SKM-1 (cell line): Measurements from ENCODE around the gene GALNT7.
A peak's percentile ranks its signal among the peaks of the same experiment; 100 is the strongest.
"Not testable (repeated sequence)": the region's sequence is repeated elsewhere in the genome, so short reads cannot be mapped to it uniquely, and the experiment has no call there.

Source experiments
- DNase-seq: peaks from one replicate; lab custom pipeline; 2025; ENCODE audit not compliant: unreplicated experiment; lab: John Stamatoyannopoulos, UW

Gene GALNT7

GRCh38 chr4:173165706-173166105 is 2.9 kb upstream of the GALNT7 start:
- DNase-seq = no peak

- no peak for DNase-seq
These were observed 2.1 kb upstream of the GALNT7 start for GRCh38 chr4:173166491-173166890.

GRCh38 chr4:173167758-173168395 is 734 bp upstream of the GALNT7 start:
- peak; percentile 26 for DNase-seq

- DNase-seq = no peak
These were observed 492 bp downstream of the GALNT7 start for GRCh38 chr4:173169178-173169427.

GRCh38 chr4:173169428-173170181 is 994 bp downstream of the GALNT7 start:
- peak; percentile 48 for DNase-seq

GRCh38 chr4:173170182-173170778 is 1.7 kb downstream of the GALNT7 start:
- no peak for DNase-seq

- DNase-seq = no peak
These were observed 2.5 kb downstream of the GALNT7 start for GRCh38 chr4:173171098-173171497.

- DNase-seq = peak; percentile 28
These were observed 3.4 kb downstream of the GALNT7 start for GRCh38 chr4:173171987-173172386.

- DNase-seq = no peak
These were observed 5.6 kb downstream of the GALNT7 start for GRCh38 chr4:173174184-173174583.

- DNase-seq = peak; percentile 4
These were observed 6.0 kb downstream of the GALNT7 start for GRCh38 chr4:173174594-173175012.

- no peak for DNase-seq
These were observed 7.4 kb downstream of the GALNT7 start for GRCh38 chr4:173176010-173176409.

- DNase-seq = no peak
These were observed 8.6 kb downstream of the GALNT7 start for GRCh38 chr4:173177232-173177631.

- no peak for DNase-seq
These were observed 9.5 kb downstream of the GALNT7 start for GRCh38 chr4:173178144-173178543.

- no peak for DNase-seq
These were observed 13.2 kb downstream of the GALNT7 start for GRCh38 chr4:173181848-173182247.

- no peak for DNase-seq
These were observed 13.8 kb downstream of the GALNT7 start for GRCh38 chr4:173182403-173182802.

GRCh38 chr4:173183659-173184247 is 15.1 kb downstream of the GALNT7 start:
- not testable (repeated sequence) for DNase-seq

GRCh38 chr4:173185847-173186510 is 17.4 kb downstream of the GALNT7 start:
- DNase-seq = no peak

- no peak for DNase-seq
These were observed 19.1 kb downstream of the GALNT7 start for GRCh38 chr4:173187732-173188131.

GRCh38 chr4:173188648-173189047 is 20.0 kb downstream of the GALNT7 start:
- no peak for DNase-seq

- no peak for DNase-seq
These were observed 20.6 kb downstream of the GALNT7 start for GRCh38 chr4:173189117-173189693.

- no peak for DNase-seq
These were observed 23.0 kb downstream of the GALNT7 start for GRCh38 chr4:173191623-173192041.
